ENCODE measurements around the gene TUBD1. TPM values are rescaled to one million over a fixed set of nuclear protein-coding genes. Genes with fewer than 3 reads are reported as not detected.

The TUBD1 gene
- total RNA-seq, 1 experiment from 2014 or later = 12.5 TPM

GRCh38 chr17:59870482-59870881 is 22.3 kb downstream of the TUBD1 start:
- ChIA-PET CTCF (no interaction called here), POLR2A (interaction anchor here (0.6 to 0.7 kb wide), 2 partner anchors 39 to 66 kb away, joined by 3 to 4 read pairs; no protein-coding TSS in a partner anchor)
- Histone ChIP-seq H3K27me3 (ENCODE audit: control insufficient read depth, insufficient read depth, low read length) (no peaks in the 10 kb centered on the region), H3K4me3 (ENCODE audit: low read depth in 2 of 2, low read length in 2 of 2) (no peak overlapping the region; a peak in 1 of 4 replicates), H3K4me1 (ENCODE audit: control insufficient read depth, insufficient read depth, low read length) (0 out of 2 replicates have a peak, but pooled peaks cover 5% of the 10 kb centered on the region), H3K9me3 (ENCODE audit: control insufficient read depth, insufficient read depth, low read depth, low read length) (no peaks in the 10 kb centered on the region), H3K36me3 (ENCODE audit: control insufficient read depth, insufficient read depth, low read length) (peaks cover 7% of the 10 kb centered on the region), H3K27ac (ENCODE audit: low read length) (peak overlapping the region; percentile 69)
- DNase-seq (ENCODE audit: low read depth, low spot score) (no peak), ATAC-seq (peak; percentile 58)
- intact Hi-C loops (cut with micrococcal nuclease; ENCODE audit: unreplicated experiment) (loop anchor here (1.0 kb wide), 1 partner anchor 57 kb away; no protein-coding TSS in a partner anchor), in situ Hi-C loops (cut with HindIII; ENCODE audit: low pct_unique_long_range_greater_than_20kb, low sequenced_read_pairs) (no loop called here)
- TF ChIP-seq POLR2AphosphoS5 (IDR thresholded peaks at IDR 0.05; ENCODE audit: low read depth, low read length) (no peak), SIN3A (IDR thresholded peaks at IDR 0.05; ENCODE audit: borderline replicate concordance, insufficient read depth, low read depth, low read length) (no peak)
- no TSS peak for BruUV-seq (replicated peaks)

GRCh38 chr17:59869941-59870218 is 22.9 kb downstream of the TUBD1 start:
- in situ Hi-C loops (cut with HindIII; ENCODE audit: low pct_unique_long_range_greater_than_20kb, low sequenced_read_pairs) (no loop called here), intact Hi-C loops (cut with micrococcal nuclease; ENCODE audit: unreplicated experiment) (loop anchor here (1.0 kb wide), 1 partner anchor 57 kb away; no protein-coding TSS in a partner anchor)
- H3K4me3 ChIP-seq (ENCODE audit: low read depth in 2 of 2, low read length in 2 of 2) = no peak overlapping the region
- H3K9me3 ChIP-seq (ENCODE audit: control insufficient read depth, insufficient read depth, low read depth, low read length) = no peaks in the 10 kb centered on the region
- TF ChIP-seq TCF7L2 (IDR thresholded peaks at IDR 0.05; ENCODE audit: low read depth, low read length) = no peak
- TF ChIP-seq CTCF (IDR thresholded peaks at IDR 0.05) = no peak
- TF ChIP-seq SIN3A (IDR thresholded peaks at IDR 0.05; ENCODE audit: borderline replicate concordance, insufficient read depth, low read depth, low read length) = no peak
- no peak for TF ChIP-seq POLR2AphosphoS5 (IDR thresholded peaks at IDR 0.05; ENCODE audit: low read depth, low read length)
- no peak for TF ChIP-seq REST (IDR thresholded peaks at IDR 0.05; ENCODE audit: insufficient read depth in 1 of 2, low read depth in 2 of 2, low read length in 1 of 2)
- H3K27me3 ChIP-seq (ENCODE audit: control insufficient read depth, insufficient read depth, low read length) = no peaks in the 10 kb centered on the region
- ATAC-seq (no peak), DNase-seq (ENCODE audit: low read depth, low spot score) (no peak)
- ChIA-PET CTCF (no interaction called here), POLR2A (interaction anchor here (1.0 kb wide), 1 partner anchor 12 kb away, joined by 6 read pairs; no protein-coding TSS in a partner anchor)
- no TSS peak for BruUV-seq (replicated peaks)
- H3K4me1 ChIP-seq (ENCODE audit: control insufficient read depth, insufficient read depth, low read length) = 0 out of 2 replicates have a peak, but pooled peaks cover 5% of the 10 kb centered on the region
- peak overlapping the region; percentile 51; the same call in 1 of the 2 replicates for H3K27ac ChIP-seq (ENCODE audit: low read length)
- H3K36me3 ChIP-seq (ENCODE audit: control insufficient read depth, insufficient read depth, low read length) = peaks cover 6% of the 10 kb centered on the region

GRCh38 chr17:59863616-59864015 is 29.1 kb downstream of the TUBD1 start:
- no peaks in the 10 kb centered on the region for H3K36me3 ChIP-seq (ENCODE audit: control insufficient read depth, insufficient read depth, low read length)
- ChIA-PET POLR2A (no interaction called here), CTCF (no interaction called here)
- intact Hi-C loops (cut with micrococcal nuclease; ENCODE audit: unreplicated experiment) = no loop called here
- H3K9me3 ChIP-seq (ENCODE audit: control insufficient read depth, insufficient read depth, low read depth, low read length) = no peaks in the 10 kb centered on the region
- H3K4me3 ChIP-seq (ENCODE audit: low read depth in 2 of 2, low read length in 2 of 2) = no peak overlapping the region
- H3K27me3 ChIP-seq (ENCODE audit: control insufficient read depth, insufficient read depth, low read length) = no peaks in the 10 kb centered on the region
- no peak for TF ChIP-seq CTCF (IDR thresholded peaks at IDR 0.05)
- no peak for TF ChIP-seq SIN3A (IDR thresholded peaks at IDR 0.05; ENCODE audit: borderline replicate concordance, insufficient read depth, low read depth, low read length)
- TF ChIP-seq TCF7L2 (IDR thresholded peaks at IDR 0.05; ENCODE audit: low read depth, low read length) = no peak
- ATAC-seq = no peak
- H3K4me1 ChIP-seq (ENCODE audit: control insufficient read depth, insufficient read depth, low read length) = peaks cover 10% of the 10 kb centered on the region
- BruUV-seq (replicated peaks) = no TSS peak
- H3K27ac ChIP-seq (ENCODE audit: low read length) = peak overlapping the region; percentile 67
- in situ Hi-C loops (cut with HindIII; ENCODE audit: low pct_unique_long_range_greater_than_20kb, low sequenced_read_pairs) = no loop called here
- DNase-seq (ENCODE audit: low read depth, low spot score) = no peak

Measured in Panc1 (cell line).